K562 (cell line): Measurements from ENCODE around the gene SHF. TPM values are rescaled to one million over a fixed set of nuclear protein-coding genes. Genes with fewer than 3 reads are reported as not detected.

Experiments used
- ETS1 ChIP-seq: conservative IDR thresholded peaks from 2 replicates; pipeline ENCODE4 v1.6.1; 2011; ENCODE audit warnings: low read depth, mild to moderate bottlenecking, low read length; ENCODE audit not compliant: control insufficient read depth
- GTF2F1 ChIP-seq: IDR thresholded peaks from 2 replicates; pipeline ENCODE4 v1.6.1; 2011; ENCODE audit warnings: low read depth, low read length, improper control_type of control experiment
- POLR2B ChIP-seq: fragments of 450-650 bp; IDR thresholded peaks from 2 replicates; pipeline ENCODE4 v1.6.1; 2018; ENCODE audit warnings: low read depth; ENCODE audit not compliant: partially characterized antibody
- POLR2H ChIP-seq: IDR thresholded peaks from 2 replicates; pipeline ENCODE4 v1.6.1; 2016; ENCODE audit warnings: missing genetic modification characterization, low read depth, mild to moderate bottlenecking, control low read depth, missing compliant biosample characterization, moderate library complexity
- POLR3G ChIP-seq: IDR thresholded peaks from 2 replicates; pipeline ENCODE4 v1.6.1; 2011; ENCODE audit not compliant: insufficient read length, insufficient replicate concordance; ENCODE audit errors: extremely low read depth
- STAT5A ChIP-seq: IDR thresholded peaks from 2 replicates; pipeline ENCODE4 v1.6.1; 2012; ENCODE audit warnings: low read length, inconsistent platforms, borderline replicate concordance
- ZNF407 ChIP-seq: fragments of 450-650 bp; IDR thresholded peaks from 2 replicates; pipeline ENCODE4 v1.6.1; 2016; ENCODE audit warnings: low read depth
- polyA plus RNA-seq, 8 experiments: library from polyadenylated mRNA; depleted of rRNA in 4 of 8; stranded (reverse) in 5 of 8; unstranded in 3 of 8; fragments of >200 nt; fragmentation: Nextera tagmentation in 2 of 8; fragmentation: Illumina TruSeq in 1 of 8; extraction: Ambion mirVana in 2 of 8; extraction: Trizol in 1 of 8; gene quantifications; 2 replicates each; pipeline versions ENCODE4 v1.2.1 to v1.2.3, GENCODE V29; 2011 to 2014; ENCODE audit warnings: inconsistent platforms in 1 of 8, missing spikeins in 1 of 8
- total RNA-seq, 7 experiments: library from RNA; depleted of rRNA in 6 of 7; stranded (reverse); fragments of >200 nt in 6 of 7; fragmentation: Illumina TruSeq in 2 of 7; extraction: Trizol in 2 of 7; gene quantifications; 2 replicates each; pipeline versions ENCODE4 v1.2.1 to v1.2.3, GENCODE V29; 2011 to 2021; ENCODE audit warnings: low replicate concordance in 1 of 7

The SHF gene
- total and polyA plus RNA-seq, 9 of the 15 experiments (the other 6 are each of a cell fraction or from before 2014, with no cell fraction given), result 0.51 to 2.2 (median 0.85) TPM; not detected in 2

DNA sequence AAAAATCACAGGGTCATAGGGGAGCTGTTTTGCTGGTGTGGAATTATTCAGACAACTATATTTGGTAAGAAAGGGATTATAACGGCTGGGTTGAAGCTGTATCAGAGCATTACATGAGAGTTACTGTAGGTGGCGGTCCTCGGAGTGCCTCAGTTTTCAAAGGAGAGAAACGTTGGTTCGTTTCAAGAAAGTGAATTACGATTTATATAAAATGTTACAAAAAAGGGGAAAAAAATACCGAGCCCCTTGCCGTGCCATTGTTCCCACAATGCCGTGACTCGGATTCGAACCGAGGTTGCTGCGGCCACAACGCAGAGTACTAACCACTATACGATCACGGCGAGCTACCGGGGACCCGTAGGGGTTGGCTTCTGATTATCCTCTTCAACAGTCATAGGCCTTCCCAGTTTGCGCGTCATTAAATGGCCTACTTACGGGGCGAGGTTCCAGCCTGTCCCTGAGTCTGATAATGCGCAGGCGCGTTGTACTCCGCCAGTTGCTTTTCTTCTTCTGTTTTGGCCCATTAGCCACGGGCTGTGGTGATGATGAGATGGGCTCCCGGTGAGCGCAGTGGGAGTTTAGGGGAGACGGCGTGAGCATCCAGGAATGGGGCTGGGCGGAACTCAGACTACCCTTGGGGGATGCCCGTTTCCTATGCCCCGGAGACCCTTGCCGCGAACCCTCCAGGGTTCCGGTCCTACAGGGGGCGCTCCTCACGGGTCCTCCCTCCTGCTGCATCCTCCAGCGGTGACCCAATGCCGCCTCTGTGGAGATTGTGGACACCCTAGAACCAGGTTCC is 10.8 kb upstream of the SHF start (continued):
- TF ChIP-seq ZNF407 (peak; percentile 92), POLR2B (peak; percentile 75), POLR2H (tag) (peak; percentile 100), GTF2F1 (peak; percentile 71; the same call in 1 of the 2 replicates), STAT5A (peak; percentile 39; the same call in 1 of the 2 replicates), ETS1 (peak; percentile 74; the same call in 1 of the 2 replicates), POLR3G (peak; percentile 33)
